GM18907 (cell line): ENCODE measurements around the gene ZYG11A.
"Not testable (repeated sequence)": the region's sequence is repeated elsewhere in the genome, so short reads cannot be mapped to it uniquely, and the experiment has no call there.

Experiments
- ATAC-seq: cut with Tn5 transposase; IDR thresholded peaks from one replicate; pipeline ENCODE4 v1.9.1; 2021; ENCODE audit warnings: mild to moderate bottlenecking, moderate library complexity; ENCODE audit not compliant: unreplicated experiment

ZYG11A gene

GRCh38 chr1:52869727-52870126 is 27.2 kb downstream of the ZYG11A start:
- ATAC-seq, result not testable (repeated sequence)

DNA sequence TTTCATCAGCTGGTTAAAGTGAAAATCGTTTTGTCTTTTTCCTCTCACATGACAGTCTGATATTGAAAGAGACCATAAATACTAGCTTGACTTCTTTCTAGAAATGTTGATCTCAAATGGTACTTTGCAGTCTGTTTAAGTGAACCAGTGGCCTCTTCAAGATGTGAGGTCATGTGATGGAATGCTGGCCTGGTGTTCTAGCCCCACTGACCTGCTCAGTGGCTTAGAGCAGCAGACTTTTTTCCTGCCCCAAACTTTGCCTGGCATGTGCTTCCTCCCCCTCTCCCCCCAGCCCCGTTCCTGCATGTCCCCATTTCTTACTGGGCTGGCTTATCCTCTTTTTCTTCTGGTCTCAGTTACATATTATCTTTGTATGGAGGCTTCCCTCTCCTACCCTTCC is 34.3 kb downstream of the ZYG11A start:
- no peak for ATAC-seq

- no peak for ATAC-seq
These were observed 35.0 kb downstream of the ZYG11A start for GRCh38 chr1:52877554-52877953.

DNA sequence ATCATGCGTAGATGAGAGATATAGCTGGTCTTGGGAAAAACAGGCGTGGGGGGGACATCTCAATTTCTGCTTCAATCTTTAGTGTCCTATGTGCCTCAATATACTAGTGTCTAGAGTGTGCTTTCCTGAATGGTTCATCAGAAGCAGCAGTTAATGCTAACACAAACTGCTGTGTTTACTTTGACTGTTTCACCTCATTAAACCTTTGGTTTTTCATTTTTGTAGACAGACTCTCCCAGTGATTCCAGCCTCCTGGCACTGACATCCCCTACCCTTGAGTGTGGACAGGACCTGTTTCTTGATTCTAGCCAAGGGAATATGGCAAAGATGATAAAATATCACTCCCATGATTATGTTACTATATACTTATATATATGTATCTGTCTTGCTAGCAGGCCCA is 37.6 kb downstream of the ZYG11A start:
- no peak for ATAC-seq

GRCh38 chr1:52887483-52887882 is 44.9 kb downstream of the ZYG11A start:
- no peak for ATAC-seq

GRCh38 chr1:52892424-52893215 is 50.1 kb downstream of the ZYG11A start:
- ATAC-seq, result no peak

GRCh38 chr1:52899445-52899894 is 56.9 kb downstream of the ZYG11A start:
- ATAC-seq, result no peak

DNA sequence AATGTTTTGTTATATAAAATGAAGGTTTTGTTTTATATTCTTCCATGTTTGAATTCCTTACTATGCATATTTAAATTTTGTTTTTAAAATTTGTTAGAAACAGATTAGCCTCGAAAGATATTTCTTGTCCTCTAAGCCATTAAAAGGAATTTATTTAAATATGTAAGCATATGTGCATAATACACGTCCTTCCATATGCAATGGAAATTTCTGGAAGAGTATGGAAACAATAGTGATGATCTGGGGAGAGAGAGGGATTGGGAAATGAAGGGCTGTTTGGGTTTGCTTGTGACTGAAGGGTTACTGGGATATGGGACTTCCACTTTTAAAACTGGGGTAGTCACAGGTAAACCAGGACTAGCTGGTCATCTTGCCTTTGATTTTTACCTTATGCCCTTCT is 57.8 kb downstream of the ZYG11A start:
- ATAC-seq, result no peak

- no peak for ATAC-seq
These were observed 58.8 kb downstream of the ZYG11A start for GRCh38 chr1:52901384-52901783.

- no peak for ATAC-seq
These were observed 61.8 kb downstream of the ZYG11A start for GRCh38 chr1:52904208-52904926.

GRCh38 chr1:52904927-52905698 is 62.6 kb downstream of the ZYG11A start:
- no peak for ATAC-seq

- no peak for ATAC-seq
These were observed 63.6 kb downstream of the ZYG11A start for GRCh38 chr1:52906135-52906603.

DNA sequence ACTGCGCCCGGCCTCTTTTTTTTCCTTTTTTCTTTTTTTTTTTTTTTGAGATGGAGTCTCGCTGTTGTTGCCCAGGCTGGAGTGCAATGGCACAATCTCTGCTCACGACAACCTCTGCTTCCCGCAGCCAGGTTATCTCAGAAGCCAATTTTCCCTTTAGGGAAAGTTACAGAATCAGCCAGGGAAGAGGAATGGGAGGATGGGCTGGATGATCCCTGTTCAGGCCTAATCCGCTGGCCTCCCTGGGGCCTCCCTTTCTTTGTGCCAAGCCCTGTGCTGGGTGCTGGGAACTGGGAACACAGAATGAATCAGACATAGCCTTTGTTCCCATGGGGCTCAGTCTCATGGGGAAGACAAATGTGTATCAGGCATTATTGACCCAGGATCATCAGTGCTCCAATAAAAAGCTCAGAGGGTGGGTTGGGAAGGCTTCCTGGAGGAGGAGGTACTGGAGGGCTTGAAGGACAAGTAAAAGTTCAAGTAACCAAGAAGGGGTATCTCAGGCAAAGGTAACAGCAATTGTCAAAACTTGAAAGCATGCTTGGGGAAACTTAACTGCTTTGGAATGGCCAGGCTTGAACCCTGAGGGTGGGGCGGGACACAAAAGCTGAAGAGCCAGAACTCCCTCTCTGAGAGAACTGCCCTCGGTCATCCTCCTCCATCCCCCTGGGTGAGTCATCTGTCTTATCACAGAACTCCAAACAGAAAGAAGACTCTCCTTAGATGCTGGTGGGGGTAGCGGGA is 64.7 kb downstream of the ZYG11A start:
- ATAC-seq, result no peak

GRCh38 chr1:52907812-52908153 is 65.2 kb downstream of the ZYG11A start:
- ATAC-seq, result no peak

DNA sequence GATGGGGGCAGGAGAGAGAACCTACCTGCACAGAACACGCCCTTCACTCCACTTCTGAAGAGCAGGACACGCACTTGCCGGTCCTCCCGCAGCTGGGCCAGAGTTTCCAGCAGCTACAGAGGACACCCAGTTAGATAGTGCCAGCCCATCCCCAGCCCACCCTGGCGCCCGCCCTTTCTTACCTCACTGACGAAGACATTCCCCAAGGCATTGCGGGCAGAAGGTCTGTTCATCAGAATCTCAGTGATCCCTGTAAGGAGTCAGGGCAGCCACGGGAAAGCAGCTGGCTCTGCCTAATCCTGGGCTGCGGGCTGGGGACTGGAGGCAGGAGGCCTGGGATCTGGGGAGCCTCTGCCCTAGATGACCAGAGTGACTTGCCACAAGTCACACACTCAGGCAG is 69.0 kb downstream of the ZYG11A start:
- no peak for ATAC-seq

DNA sequence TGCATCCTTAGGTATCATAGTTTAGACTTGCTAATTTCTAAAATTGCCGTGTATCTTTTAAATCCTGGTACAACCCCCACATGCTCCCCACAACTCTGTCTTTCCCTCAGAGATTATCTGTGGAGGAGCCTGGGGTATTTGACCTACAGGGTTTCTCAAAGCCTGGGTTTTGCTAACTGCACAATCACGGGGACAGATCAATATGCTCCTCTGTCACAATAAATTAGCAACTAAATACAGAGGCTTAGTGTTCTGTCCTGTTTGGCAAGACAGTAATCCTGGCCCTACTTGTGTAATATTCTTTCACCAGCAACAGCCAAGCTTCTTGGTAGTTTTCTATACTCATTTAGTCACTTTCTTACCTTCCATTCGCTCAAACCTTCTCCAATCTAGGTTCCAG is 70.5 kb downstream of the ZYG11A start:
- no peak for ATAC-seq

DNA sequence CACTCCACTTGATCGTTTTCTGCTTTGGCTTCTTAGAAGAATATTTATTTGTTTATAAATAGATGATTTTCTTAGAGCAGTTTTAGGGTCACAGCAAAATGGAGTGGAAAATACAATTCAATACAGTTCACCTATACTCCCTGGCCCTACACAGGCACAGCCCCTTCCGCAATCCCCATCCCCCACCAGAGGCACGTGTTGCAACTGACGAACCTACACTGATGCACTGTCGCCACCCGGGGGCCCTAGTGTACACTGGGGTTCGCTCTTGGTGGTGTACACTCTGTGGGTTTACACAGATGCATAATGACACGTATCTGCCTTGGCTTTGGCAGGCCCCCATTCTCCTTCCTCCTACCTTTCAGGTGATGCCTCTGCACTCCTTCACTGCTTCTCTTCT is 71.0 kb downstream of the ZYG11A start:
- no peak for ATAC-seq

- ATAC-seq, result no peak
These were observed 71.9 kb downstream of the ZYG11A start for GRCh38 chr1:52914463-52914862.

DNA sequence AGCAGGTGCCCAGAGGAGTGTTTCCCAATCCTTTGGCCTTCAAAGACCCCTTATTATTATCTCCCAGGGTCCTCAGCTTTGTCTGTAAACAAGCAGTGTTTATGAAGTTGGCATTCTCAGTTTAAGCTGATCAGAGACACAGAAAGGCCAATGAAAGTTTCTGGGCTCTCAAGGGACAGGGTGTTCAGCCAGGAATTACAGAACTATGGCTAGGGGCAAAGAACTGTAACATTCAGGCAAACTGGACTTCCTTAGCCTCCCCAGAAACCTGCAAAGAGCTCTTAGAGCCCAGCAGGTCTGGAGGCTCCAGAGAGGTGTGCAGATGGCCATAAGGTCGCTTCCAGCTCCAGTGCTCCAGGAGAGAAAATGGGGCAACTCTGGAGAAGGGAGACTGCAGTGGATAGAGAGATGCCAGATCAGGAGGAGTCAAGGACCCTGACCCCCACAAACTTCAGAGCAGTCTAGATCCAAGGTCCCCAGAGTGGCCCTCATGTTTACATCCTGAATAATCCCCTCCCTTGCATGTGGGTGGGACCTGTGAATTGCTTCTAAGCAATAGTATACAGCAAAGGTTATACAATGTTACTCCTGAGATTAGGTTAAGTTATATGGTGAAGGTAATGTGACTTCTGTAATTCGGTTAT is 72.8 kb downstream of the ZYG11A start:
- no peak for ATAC-seq

DNA sequence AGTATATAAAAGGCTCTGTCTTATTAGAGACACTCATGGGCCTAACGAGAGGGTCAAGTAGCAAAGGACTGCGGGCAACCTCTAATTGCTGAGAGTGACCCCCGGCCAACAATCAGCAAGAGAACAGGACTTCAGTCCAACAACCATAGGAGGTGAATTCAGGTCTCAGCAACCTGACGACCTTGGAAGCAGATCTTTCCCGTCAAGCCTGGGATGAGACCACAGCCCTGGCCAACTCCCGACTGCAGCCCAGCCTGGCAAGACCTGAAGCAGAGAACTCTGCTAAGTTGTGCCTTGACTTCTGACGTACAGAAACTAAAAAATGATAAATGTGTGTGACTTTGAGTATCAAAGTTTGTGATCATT is 73.3 kb downstream of the ZYG11A start:
- ATAC-seq, result no peak
